Hepatocyte (in vitro differentiated cells): ENCODE measurements around the gene GLRA3. TPM values are rescaled to one million over a fixed set of nuclear protein-coding genes. Genes with fewer than 3 reads are reported as not detected.
"Not testable (repeated sequence)": the region's sequence is repeated elsewhere in the genome, so short reads cannot be mapped to it uniquely, and the experiment has no call there.

ENCODE experiments used
- DNase-seq: peaks from one replicate; pipeline ENCODE4 v3.0.0-alpha.2; 2016; ENCODE audit warnings: low spot score
- H2AFZ ChIP-seq: fragments of 200-600 bp; sonication (generic); 2 replicates; pipeline ENCODE4 v1.6.0; 2016; ENCODE audit warnings: antibody characterized with exemption, mild to moderate bottlenecking
- H3K27ac ChIP-seq: fragments of 200-600 bp; sonication (generic); 2 replicates; pipeline ENCODE4 v1.5.1; 2016; ENCODE audit warnings: mild to moderate bottlenecking
- H3K27me3 ChIP-seq: fragments of 200-600 bp; sonication (generic); 2 replicates; pipeline ENCODE4 v1.6.1; 2016
- H3K36me3 ChIP-seq: fragments of 200-600 bp; sonication (generic); replicated peaks from 2 replicates; pipeline ENCODE4 v1.5.1; 2016; ENCODE audit warnings: low read depth; ENCODE audit not compliant: insufficient read depth
- H3K4me1 ChIP-seq: fragments of 200-600 bp; sonication (generic); 2 replicates; pipeline ENCODE4 v1.5.1; 2016; ENCODE audit warnings: mild to moderate bottlenecking, moderate library complexity; ENCODE audit not compliant: insufficient read depth
- H3K4me2 ChIP-seq: fragments of 200-600 bp; sonication (generic); 2 replicates; pipeline ENCODE4 v1.6.0; 2016
- H3K4me3 ChIP-seq: fragments of 200-600 bp; sonication (generic); 2 replicates; pipeline ENCODE4 v1.5.1; 2016; ENCODE audit warnings: mild to moderate bottlenecking
- H3K79me2 ChIP-seq: fragments of 200-600 bp; sonication (generic); 2 replicates; pipeline ENCODE4 v1.6.0; 2017; ENCODE audit warnings: mild to moderate bottlenecking
- H3K9me2 ChIP-seq: fragments of 200-600 bp; sonication (generic); replicated peaks from 2 replicates; pipeline ENCODE4 v1.6.0; 2017; ENCODE audit warnings: mild to moderate bottlenecking; ENCODE audit not compliant: insufficient read depth
- H3K9me3 ChIP-seq: fragments of 200-600 bp; sonication (generic); 2 replicates; pipeline ENCODE4 v1.5.1; 2016; ENCODE audit warnings: low read depth, mild to moderate bottlenecking
- H4K20me1 ChIP-seq: fragments of 200-600 bp; sonication (generic); 2 replicates; pipeline ENCODE4 v1.6.0; 2016; ENCODE audit warnings: mild to moderate bottlenecking; ENCODE audit not compliant: insufficient read depth, poor library complexity, severe bottlenecking
- CTCF ChIP-seq: fragments of 200-600 bp; sonication (generic); IDR thresholded peaks from 2 replicates; pipeline ENCODE4 v1.5.1; 2016; ENCODE audit warnings: antibody characterized with exemption, mild to moderate bottlenecking; ENCODE audit not compliant: poor library complexity
- EZH2 ChIP-seq: fragments of 200-600 bp; sonication (generic); IDR thresholded peaks from 2 replicates; pipeline ENCODE4 v1.6.1; 2016; ENCODE audit warnings: antibody characterized with exemption, mild to moderate bottlenecking, borderline replicate concordance
- EZH2phosphoT487 ChIP-seq: fragments of 200-600 bp; sonication (generic); IDR thresholded peaks from one replicate; pipeline ENCODE4 v1.6.1; 2018; ENCODE audit warnings: antibody characterized with exemption, mild to moderate bottlenecking, low read depth, moderate library complexity; ENCODE audit not compliant: unreplicated experiment, severe bottlenecking
- WGBS: methylation state at CpG from one replicate; pipeline ENCODE4 v1.1.6; 2016; ENCODE audit warnings: low lambda C conversion rate; ENCODE audit errors: missing lambda C conversion rate; 5-methylcytosine and 5-hydroxymethylcytosine counted together
- polyA plus RNA-seq: library from polyadenylated mRNA; unstranded; fragments of >200 nt; fragmentation: Nextera tagmentation; extraction: Ambion mirVana; gene quantifications from 2 replicates; pipeline ENCODE4 v1.2.1, GENCODE V29; 2016
- total RNA-seq: library from RNA; depleted of rRNA; stranded (reverse); fragments of >200 nt; gene quantifications from 2 replicates; pipeline ENCODE4 v1.2.3, GENCODE V29; 2014

Gene GLRA3
- total RNA-seq (0.08 and 0.10 TPM in 2 replicates), polyA plus RNA-seq (not detected in 2 replicates)

- WGBS: under 1% methylated on average over 40 of the region's 40 CpGs
- Histone ChIP-seq H3K27me3 (no peaks in the 10 kb centered on the region), H3K4me2 (peak within 1 kb of the TSS; percentile 82), H3K4me3 (peak within 1 kb of the TSS; percentile 24), H3K9me2 (no peaks in the 10 kb centered on the region), H2AFZ (peak within 1 kb of the TSS; percentile 60), H3K4me1 (peaks cover 5% of the 10 kb centered on the region), H3K27ac (peak within 1 kb of the TSS; percentile 23), H3K36me3 (no peaks in the 10 kb centered on the region), H3K79me2 (no peaks in the 10 kb centered on the region), H4K20me1 (no peaks in the 10 kb centered on the region), H3K9me3 (no peaks in the 10 kb centered on the region)
- peak; percentile 84 for DNase-seq
- TF ChIP-seq EZH2phosphoT487 (no peak), CTCF (no peak), EZH2 (no peak)
Observed at GRCh38 chr4:174828845-174829701, at the start of gene GLRA3. TSS of gene GLRA3 (minus strand) at chr4:174829247. CDS start at chr4:174828811, 436 bp downstream.

GRCh38 chr4:174874898-174875297 is 45.9 kb upstream of the GLRA3 start:
- 86% methylated on average over 1 of the region's 1 CpG for WGBS
- TF ChIP-seq EZH2phosphoT487 (no peak), EZH2 (no peak), CTCF (no peak)
- Histone ChIP-seq H3K9me2 (no peaks in the 10 kb centered on the region), H3K36me3 (no peaks in the 10 kb centered on the region), H3K27me3 (no peaks in the 10 kb centered on the region), H3K27ac (no peak overlapping the region), H3K79me2 (no peaks in the 10 kb centered on the region), H2AFZ (no peak overlapping the region), H3K4me3 (no peak overlapping the region), H3K4me1 (peaks cover 13% of the 10 kb centered on the region), H4K20me1 (no peaks in the 10 kb centered on the region), H3K4me2 (no peak overlapping the region), H3K9me3 (no peaks in the 10 kb centered on the region)
- no peak for DNase-seq

- WGBS: 59% methylated on average over 1 of the region's 1 CpG
- no peaks in the 10 kb centered on the region for H3K27me3 ChIP-seq
- no peak overlapping the region for H3K4me3 ChIP-seq
- DNase-seq: no peak
- H2AFZ ChIP-seq: no peak overlapping the region
- no peaks in the 10 kb centered on the region for H3K9me3 ChIP-seq
- H3K79me2 ChIP-seq: no peaks in the 10 kb centered on the region
- H3K27ac ChIP-seq: no peak overlapping the region
- peaks cover 13% of the 10 kb centered on the region for H3K4me1 ChIP-seq
- no peaks in the 10 kb centered on the region for H3K9me2 ChIP-seq
- no peak overlapping the region for H3K4me2 ChIP-seq
- H4K20me1 ChIP-seq: no peaks in the 10 kb centered on the region
- no peak for TF ChIP-seq CTCF
- no peak for TF ChIP-seq EZH2phosphoT487
- no peak for TF ChIP-seq EZH2
- H3K36me3 ChIP-seq: no peaks in the 10 kb centered on the region
Observed at GRCh38 chr4:174873931-174874330, 44.9 kb upstream of the GLRA3 start.

GRCh38 chr4:174873146-174873545 is 44.1 kb upstream of the GLRA3 start:
- H3K4me2 ChIP-seq, DNase-seq, H4K20me1 ChIP-seq, H2AFZ ChIP-seq, H3K9me2 ChIP-seq, H3K27me3 ChIP-seq, H3K9me3 ChIP-seq, H3K79me2 ChIP-seq, H3K4me3 ChIP-seq, H3K27ac ChIP-seq, H3K36me3 ChIP-seq: not testable (repeated sequence)
- H3K4me1 ChIP-seq: peaks cover 13% of the 10 kb centered on the region
- 47% methylated on average over 4 of the region's 4 CpGs for WGBS
